SJCRH30 (cell line): ENCODE measurements around the gene TMEM218. TPM values are rescaled to one million over a fixed set of nuclear protein-coding genes. Genes with fewer than 3 reads are reported as not detected.
"Not testable (repeated sequence)": the region's sequence is repeated elsewhere in the genome, so short reads cannot be mapped to it uniquely, and the experiment has no call there.

Experiments
- DNase-seq, 2 experiments: peaks; one replicate each; pipeline ENCODE4 v3.0.0-alpha.2; 2015 to 2020
- H3K27ac ChIP-seq: fragments of 250-450 bp; sonication (Bioruptor Pico); 2 replicates; pipeline ENCODE4 v1.5.1; 2020; ENCODE audit warnings: mild to moderate bottlenecking, moderate library complexity
- H3K27me3 ChIP-seq: fragments of 250-450 bp; sonication (Bioruptor Pico); 2 replicates; pipeline ENCODE4 v1.5.1; 2020; ENCODE audit warnings: mild to moderate bottlenecking, moderate library complexity
- H3K36me3 ChIP-seq: fragments of 250-450 bp; sonication (Bioruptor Pico); 2 replicates; pipeline ENCODE4 v1.5.1; 2020; ENCODE audit warnings: mild to moderate bottlenecking, moderate library complexity
- H3K4me1 ChIP-seq: fragments of 250-450 bp; sonication (Bioruptor Pico); 2 replicates; pipeline ENCODE4 v1.5.1; 2020; ENCODE audit warnings: mild to moderate bottlenecking, moderate library complexity
- H3K4me3 ChIP-seq: fragments of 250-450 bp; sonication (Bioruptor Pico); 2 replicates; pipeline ENCODE4 v1.5.1; 2020; ENCODE audit warnings: mild to moderate bottlenecking, moderate library complexity
- H3K9me3 ChIP-seq: fragments of 250-450 bp; sonication (Bioruptor Pico); replicated peaks from 2 replicates; pipeline ENCODE4 v1.5.1; 2020; ENCODE audit warnings: mild to moderate bottlenecking, moderate library complexity
- total RNA-seq: library from RNA; depleted of rRNA; stranded (reverse); fragments of >200 nt; shearing (Covaris generic); gene quantifications from 2 replicates; pipeline ENCODE4 v1.2.3, GENCODE V29; 2014

Gene TMEM218
- total RNA-seq, 1 experiment from 2014 or later: 22.0 TPM

- DNase-seq: no peak
- no peaks in the 10 kb centered on the region for H3K9me3 ChIP-seq
- H3K27ac ChIP-seq: no peak overlapping the region; the same call in 1 of the 2 replicates
- no peak overlapping the region for H3K4me3 ChIP-seq
- H3K27me3 ChIP-seq: no peaks in the 10 kb centered on the region
- H3K36me3 ChIP-seq: no peaks in the 10 kb centered on the region
- peaks cover 20% of the 10 kb centered on the region for H3K4me1 ChIP-seq
Measured at GRCh38 chr11:125070699-125071254, 40.6 kb downstream of the TMEM218 start.

GRCh38 chr11:125069796-125070195, 41.6 kb downstream of the TMEM218 start:
- Histone ChIP-seq H3K36me3 (no peaks in the 10 kb centered on the region), H3K4me1 (peaks cover 20% of the 10 kb centered on the region), H3K27ac (no peak overlapping the region; the same call in 1 of the 2 replicates), H3K27me3 (no peaks in the 10 kb centered on the region), H3K9me3 (no peaks in the 10 kb centered on the region), H3K4me3 (no peak overlapping the region)
- DNase-seq: no peak

GRCh38 chr11:125069008-125069407, 42.4 kb downstream of the TMEM218 start:
- Histone ChIP-seq H3K4me1 (peaks cover 20% of the 10 kb centered on the region), H3K36me3 (no peaks in the 10 kb centered on the region), H3K27ac (no peak overlapping the region), H3K9me3 (no peaks in the 10 kb centered on the region), H3K27me3 (no peaks in the 10 kb centered on the region), H3K4me3 (no peak overlapping the region)
- DNase-seq: no peak

DNA sequence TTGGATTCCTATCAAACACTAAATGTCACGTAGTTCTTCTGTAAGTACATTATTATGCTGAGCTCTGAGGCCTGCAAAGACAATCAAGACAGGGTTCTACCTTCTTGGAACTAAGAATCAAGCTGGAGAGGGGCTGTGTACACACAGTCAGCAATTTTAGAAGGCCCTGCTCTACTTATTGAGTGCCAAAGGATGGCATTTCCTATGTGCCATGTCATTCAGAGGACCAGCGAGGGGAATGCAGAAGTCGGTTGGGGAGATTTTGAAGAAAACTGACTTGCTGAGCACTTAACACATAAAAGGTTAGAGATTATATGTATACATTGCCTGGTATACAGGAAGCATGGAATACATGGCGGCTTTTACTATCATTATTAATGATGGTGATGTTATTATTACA, 43.1 kb downstream of the TMEM218 start:
- Histone ChIP-seq H3K36me3 (no peaks in the 10 kb centered on the region), H3K4me1 (peaks cover 20% of the 10 kb centered on the region), H3K4me3 (no peak overlapping the region), H3K27me3 (no peaks in the 10 kb centered on the region), H3K27ac (no peak overlapping the region), H3K9me3 (no peaks in the 10 kb centered on the region)
- no peak for DNase-seq

DNA sequence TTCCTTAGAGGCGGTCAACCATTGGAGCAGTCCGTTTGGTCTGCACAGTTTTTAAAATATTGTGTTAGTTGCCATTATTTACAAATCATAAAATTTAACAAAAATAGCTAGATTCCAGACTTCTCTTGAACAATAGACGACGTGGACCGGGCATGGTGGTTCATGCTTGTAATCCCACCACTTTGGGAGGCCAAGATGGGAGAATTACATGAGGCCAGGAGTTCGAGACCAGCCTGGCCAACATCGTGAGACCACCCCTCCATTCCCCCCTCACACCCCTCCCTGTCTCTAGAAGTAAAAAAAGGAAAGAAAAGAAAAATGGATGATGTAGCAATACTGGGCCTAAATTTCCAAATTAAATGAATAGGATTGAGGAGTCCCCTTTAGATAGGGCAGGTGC, 47.4 kb downstream of the TMEM218 start:
- H3K27me3 ChIP-seq: no peaks in the 10 kb centered on the region
- no peak overlapping the region for H3K27ac ChIP-seq
- H3K4me1 ChIP-seq: no peaks in the 10 kb centered on the region
- H3K4me3 ChIP-seq: peak overlapping the region; percentile 54; the same call in 1 of the 2 replicates
- H3K9me3 ChIP-seq: no peaks in the 10 kb centered on the region
- no peak for DNase-seq
- H3K36me3 ChIP-seq: no peaks in the 10 kb centered on the region

GRCh38 chr11:125063429-125064043, 47.9 kb downstream of the TMEM218 start:
- Histone ChIP-seq H3K36me3 (no peaks in the 10 kb centered on the region), H3K27ac (peak overlapping the region; percentile 9; the same call in 1 of the 2 replicates), H3K9me3 (no peaks in the 10 kb centered on the region), H3K27me3 (no peaks in the 10 kb centered on the region), H3K4me1 (no peaks in the 10 kb centered on the region), H3K4me3 (peak overlapping the region; percentile 54)
- DNase-seq: no peak

DNA sequence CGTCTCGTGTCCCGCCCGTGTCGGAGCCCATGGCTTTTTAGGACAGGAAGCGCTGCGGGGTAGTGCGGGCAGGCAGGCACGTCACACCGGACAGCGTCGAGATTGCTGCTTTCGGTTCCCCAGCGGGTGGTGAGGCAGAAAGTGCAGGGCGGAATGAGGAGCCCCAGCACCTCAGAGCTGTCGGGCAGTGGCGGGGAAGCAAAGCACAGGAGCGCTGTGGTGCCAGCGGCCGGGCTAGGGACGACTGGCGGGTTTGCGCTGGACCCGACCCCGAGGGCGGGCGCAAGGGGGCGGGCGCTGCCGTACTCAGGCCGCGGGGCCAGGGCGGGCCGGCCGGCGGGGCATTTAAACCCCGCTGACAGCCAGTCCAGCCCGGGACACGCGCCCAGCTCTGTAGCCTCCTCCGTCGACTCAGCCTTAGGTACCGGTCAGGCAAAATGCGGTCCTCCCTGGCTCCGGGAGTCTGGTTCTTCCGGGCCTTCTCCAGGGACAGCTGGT, 48.4 kb downstream of the TMEM218 start, which contains the start of gene SLC37A2:
SLC37A2 (plus strand) TSS at position 375 of the 498 bp plus-strand sequence; CDS start at position 438, 63 bp downstream.
- Histone ChIP-seq H3K9me3 (no peaks in the 10 kb centered on the region), H3K4me3 (peak within 1 kb of the TSS; percentile 54), H3K27me3 (no peaks in the 10 kb centered on the region), H3K4me1 (no peaks in the 10 kb centered on the region), H3K36me3 (no peaks in the 10 kb centered on the region), H3K27ac (peak within 1 kb of the TSS; percentile 9; the same call in 1 of the 2 replicates)
- peak in 1 of 2 experiments; percentile 36 for DNase-seq

DNA sequence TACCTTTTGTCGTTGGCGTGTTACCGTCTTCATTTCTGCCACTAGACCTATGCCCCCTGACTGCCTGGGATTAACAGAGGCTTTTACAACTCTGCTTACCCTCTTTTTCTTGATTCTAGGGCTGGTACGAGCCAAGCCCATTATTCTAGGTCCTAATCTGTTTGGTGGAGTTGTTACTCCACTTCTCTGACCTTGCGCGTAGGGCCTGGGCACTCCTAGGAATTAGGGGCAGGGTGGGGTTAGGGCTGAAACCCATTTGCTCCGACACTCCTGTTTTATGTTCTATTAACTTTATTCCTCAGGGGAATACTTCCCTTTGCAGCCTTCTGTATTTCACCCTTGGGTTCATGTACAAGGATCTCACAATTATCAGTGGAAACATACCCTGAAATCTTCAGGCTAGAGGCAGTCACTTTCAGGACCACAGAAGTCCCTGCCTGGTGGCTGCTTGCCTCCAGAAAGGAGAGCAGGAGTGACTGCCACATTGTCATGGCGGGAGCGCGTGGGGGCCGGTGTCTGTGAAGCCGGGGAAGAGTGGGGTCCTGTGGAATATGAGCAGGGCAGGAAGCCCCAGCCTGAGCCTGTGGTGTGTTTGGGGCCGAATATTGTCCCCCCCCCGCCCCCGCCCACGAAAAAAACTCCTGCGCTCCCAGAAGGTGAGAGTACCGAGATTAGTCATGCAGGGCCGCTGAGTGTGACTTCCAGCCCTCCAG, 49.1 kb downstream of the TMEM218 start:
- H3K4me1 ChIP-seq: no peaks in the 10 kb centered on the region
- H3K9me3 ChIP-seq: no peaks in the 10 kb centered on the region
- DNase-seq: no peak
- no peaks in the 10 kb centered on the region for H3K36me3 ChIP-seq
- no peaks in the 10 kb centered on the region for H3K27me3 ChIP-seq
- H3K27ac ChIP-seq: no peak overlapping the region
- peak overlapping the region; percentile 54 for H3K4me3 ChIP-seq

DNA sequence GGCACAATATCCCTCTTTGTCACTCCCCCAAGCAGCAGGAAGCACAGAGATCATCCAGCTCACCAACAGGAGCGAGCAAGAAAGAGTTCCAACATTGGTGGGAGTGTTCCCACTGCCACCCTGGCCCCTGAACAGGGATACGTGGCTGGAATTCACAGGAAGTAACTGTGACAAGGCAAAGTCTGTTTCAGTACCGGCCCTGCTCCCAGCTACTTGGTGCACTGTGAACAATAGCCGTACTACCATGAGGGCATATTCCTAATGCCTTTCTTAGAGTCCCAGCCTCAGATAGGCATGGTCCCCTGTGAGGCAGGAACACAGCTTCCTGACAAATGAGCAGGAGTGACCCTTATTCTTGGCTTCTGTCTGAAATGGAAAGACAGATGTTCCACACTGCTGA, 50.1 kb downstream of the TMEM218 start:
- no peak overlapping the region for H3K27ac ChIP-seq
- no peaks in the 10 kb centered on the region for H3K36me3 ChIP-seq
- no peaks in the 10 kb centered on the region for H3K9me3 ChIP-seq
- H3K4me1 ChIP-seq: no peaks in the 10 kb centered on the region
- no peaks in the 10 kb centered on the region for H3K27me3 ChIP-seq
- H3K4me3 ChIP-seq: no peak overlapping the region
- no peak for DNase-seq

DNA sequence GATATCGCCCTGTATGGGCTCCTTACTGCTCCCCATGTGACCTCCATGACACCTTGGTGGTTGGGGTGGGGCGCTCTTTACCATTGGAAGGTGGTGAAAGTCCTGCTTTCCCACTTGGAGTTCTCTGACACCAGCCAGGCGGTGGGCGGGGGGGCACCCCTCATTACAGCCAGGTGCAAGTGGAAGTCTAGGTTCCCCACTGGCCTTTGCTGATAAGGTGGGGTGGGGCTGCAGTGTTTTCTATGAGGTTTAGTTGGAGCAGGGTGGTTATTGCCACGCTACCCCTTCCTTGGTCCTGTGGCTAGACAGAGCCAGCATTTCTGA, 53.8 kb downstream of the TMEM218 start:
- Histone ChIP-seq H3K36me3 (no peaks in the 10 kb centered on the region), H3K27ac (no peak overlapping the region), H3K4me1 (no peaks in the 10 kb centered on the region), H3K27me3 (no peaks in the 10 kb centered on the region), H3K4me3 (no peak overlapping the region), H3K9me3 (no peaks in the 10 kb centered on the region)
- DNase-seq: no peak

DNA sequence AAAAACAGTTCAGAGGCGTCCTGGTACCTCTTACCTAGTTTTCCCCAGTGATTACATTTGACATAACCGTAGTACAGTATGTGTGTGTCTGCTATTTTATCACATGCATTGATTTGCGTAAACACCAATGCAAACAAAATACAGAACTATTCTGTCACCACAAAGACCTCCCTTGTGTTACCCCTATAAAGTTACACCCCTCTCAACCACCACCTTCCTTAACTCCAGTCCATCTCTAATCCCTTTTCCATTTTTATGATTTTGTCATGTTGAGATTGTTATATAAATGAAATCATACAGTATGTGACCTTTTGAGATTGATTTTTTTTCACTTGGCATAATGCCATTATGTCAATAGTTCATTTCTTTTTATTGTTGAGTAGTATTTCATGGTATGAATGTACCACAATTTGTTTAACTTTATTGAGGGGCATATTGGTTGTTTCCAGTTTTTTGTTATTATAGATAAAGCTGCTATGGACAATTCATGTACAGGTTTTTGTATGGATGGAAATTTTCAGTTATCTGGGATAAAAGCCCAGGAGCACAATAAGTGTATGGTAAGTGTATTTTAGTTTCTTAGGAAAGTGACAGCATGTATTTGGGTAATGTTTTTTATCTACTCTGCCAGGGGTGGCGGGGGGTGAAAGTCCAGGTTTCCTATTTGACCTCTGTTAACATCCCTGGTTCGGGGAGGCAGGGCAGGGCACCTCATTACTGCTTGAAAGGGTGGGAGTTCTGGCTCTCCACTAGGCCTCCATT, 54.3 kb downstream of the TMEM218 start:
- Histone ChIP-seq H3K4me3 (no peak overlapping the region), H3K27me3 (no peaks in the 10 kb centered on the region), H3K4me1 (no peaks in the 10 kb centered on the region), H3K9me3 (no peaks in the 10 kb centered on the region), H3K36me3 (no peaks in the 10 kb centered on the region), H3K27ac (no peak overlapping the region)
- no peak for DNase-seq

DNA sequence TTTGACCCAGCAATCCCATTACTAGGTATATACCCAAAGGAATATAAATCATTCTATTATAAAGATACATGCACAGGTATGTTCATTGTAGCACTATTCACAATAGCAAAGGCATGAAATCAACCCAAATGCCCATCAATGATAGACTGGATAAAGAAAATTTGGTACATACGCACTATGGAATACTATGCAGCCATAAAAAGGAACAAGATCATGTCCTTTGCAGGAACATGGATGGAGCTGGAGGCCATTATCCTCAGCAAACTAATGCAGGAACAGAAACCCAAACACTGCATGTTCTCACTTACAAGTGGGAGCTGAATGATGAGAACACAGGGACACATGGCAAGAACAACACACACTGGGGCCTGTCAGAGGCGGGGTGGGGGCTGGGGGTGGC, 55.3 kb downstream of the TMEM218 start:
- H3K4me3 ChIP-seq, H3K4me1 ChIP-seq, H3K9me3 ChIP-seq, H3K27ac ChIP-seq, H3K36me3 ChIP-seq, DNase-seq, H3K27me3 ChIP-seq: not testable (repeated sequence)

DNA sequence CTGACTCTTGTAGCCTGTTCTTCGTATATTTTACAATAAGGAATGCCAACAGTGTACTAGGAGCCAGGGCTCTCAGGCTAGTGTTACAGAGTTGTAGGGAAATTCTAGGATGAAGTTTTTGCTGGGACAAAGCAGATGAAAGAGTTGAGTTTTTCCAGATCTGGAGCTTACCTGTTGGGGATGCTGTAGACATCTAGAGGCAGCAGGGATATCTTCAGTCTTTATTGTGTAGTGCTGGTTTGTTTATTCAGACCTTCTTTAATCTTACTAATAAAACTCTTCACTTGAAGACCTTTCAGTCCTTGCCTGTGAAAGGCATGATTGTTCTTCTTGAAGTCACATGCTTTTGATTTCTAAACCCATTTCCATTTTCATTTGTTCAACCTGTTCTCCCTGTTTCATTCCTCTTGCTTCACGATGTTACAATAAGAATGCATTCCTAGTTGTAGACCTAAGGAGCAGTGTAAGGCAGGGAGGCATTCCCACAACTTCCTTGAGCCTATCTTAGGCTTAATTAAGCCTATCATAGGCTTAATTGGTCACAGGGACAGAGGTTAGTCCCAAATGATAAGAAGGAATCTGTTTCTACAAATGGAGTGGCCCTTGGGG, 56.2 kb downstream of the TMEM218 start:
- no peak for DNase-seq
- H3K9me3 ChIP-seq: no peaks in the 10 kb centered on the region
- H3K36me3 ChIP-seq: no peaks in the 10 kb centered on the region
- H3K4me1 ChIP-seq: no peaks in the 10 kb centered on the region
- H3K27ac ChIP-seq: no peak overlapping the region
- no peak overlapping the region for H3K4me3 ChIP-seq
- H3K27me3 ChIP-seq: no peaks in the 10 kb centered on the region

DNA sequence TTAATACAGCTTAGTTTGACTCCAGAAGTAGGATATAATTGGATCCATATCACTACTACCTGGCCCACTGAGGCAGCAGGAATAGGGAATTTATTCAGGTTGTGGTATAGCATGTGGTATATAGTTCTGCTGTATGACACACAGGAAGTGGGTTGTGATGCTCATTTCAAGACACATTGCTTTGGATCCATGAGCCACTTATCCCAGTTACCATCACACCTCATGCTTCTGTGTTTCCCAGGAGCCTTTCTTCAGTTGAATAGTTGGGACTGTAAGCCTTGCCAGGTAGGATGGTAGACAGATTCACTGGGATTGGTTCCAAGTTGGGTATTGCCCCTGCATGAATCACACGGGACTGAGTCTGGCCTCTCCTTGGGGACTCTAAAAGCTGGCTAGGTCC, 58.3 kb downstream of the TMEM218 start:
- H3K4me3 ChIP-seq: no peak overlapping the region
- DNase-seq: no peak
- H3K9me3 ChIP-seq: no peaks in the 10 kb centered on the region
- no peak overlapping the region for H3K27ac ChIP-seq
- H3K36me3 ChIP-seq: no peaks in the 10 kb centered on the region
- H3K27me3 ChIP-seq: no peaks in the 10 kb centered on the region
- H3K4me1 ChIP-seq: no peaks in the 10 kb centered on the region
